ENCODE data around the gene ENTPD1.

The ENTPD1 gene

GRCh38 chr10:95833042-95833610 lies 77.2 kb downstream of the ENTPD1 start:
- no peak for DNase-seq

GRCh38 chr10:95834406-95834805 lies 78.4 kb downstream of the ENTPD1 start:
- no peak for DNase-seq

- no peak for DNase-seq
These were observed 79.3 kb downstream of the ENTPD1 start for GRCh38 chr10:95835149-95835860.

GRCh38 chr10:95835911-95836310 lies 79.9 kb downstream of the ENTPD1 start:
- DNase-seq: no peak

- no peak for DNase-seq
These were observed 80.8 kb downstream of the ENTPD1 start for GRCh38 chr10:95836610-95837355.

- no peak for DNase-seq
These were observed 81.4 kb downstream of the ENTPD1 start for GRCh38 chr10:95837356-95837776.

- no peak for DNase-seq
These were observed 81.8 kb downstream of the ENTPD1 start for GRCh38 chr10:95837783-95838182.

- DNase-seq: no peak
These were observed 84.2 kb downstream of the ENTPD1 start for GRCh38 chr10:95840121-95840520.

- no peak for DNase-seq
These were observed 84.7 kb downstream of the ENTPD1 start for GRCh38 chr10:95840681-95841080.

- DNase-seq: peak in 1 of 2 experiments; percentile 42
These were observed 85.9 kb downstream of the ENTPD1 start for GRCh38 chr10:95841661-95842498.

GRCh38 chr10:95845411-95845810 lies 89.4 kb downstream of the ENTPD1 start:
- no peak for DNase-seq

- no peak for DNase-seq
These were observed 91.0 kb downstream of the ENTPD1 start for GRCh38 chr10:95847007-95847406.

- DNase-seq: no peak
These were observed 92.9 kb downstream of the ENTPD1 start for GRCh38 chr10:95848841-95849240.

- DNase-seq: no peak
These were observed 94.8 kb downstream of the ENTPD1 start for GRCh38 chr10:95850791-95851190.

GRCh38 chr10:95860166-95860940 lies 104.4 kb downstream of the ENTPD1 start:
- DNase-seq: no peak

GRCh38 chr10:95861386-95861785 lies 105.4 kb downstream of the ENTPD1 start:
- no peak for DNase-seq

- peak in 1 of 2 experiments; percentile 23 for DNase-seq
These were observed 109.2 kb downstream of the ENTPD1 start for GRCh38 chr10:95864906-95865813.

- no peak for DNase-seq
These were observed 110.0 kb downstream of the ENTPD1 start for GRCh38 chr10:95865814-95866466.

- no peak for DNase-seq
These were observed 110.5 kb downstream of the ENTPD1 start for GRCh38 chr10:95866467-95866842.

GRCh38 chr10:95867866-95868265 lies 111.9 kb downstream of the ENTPD1 start:
- no peak for DNase-seq
